ENCODE measurements around the gene FBLN7.

GRCh38 chr2:112195167-112195766, 57.1 kb downstream of the FBLN7 start:
- TF ChIP-seq CTCF (IDR thresholded peaks at IDR 0.05) (no peak), POLR2A (IDR thresholded peaks at IDR 0.05) (no peak), POLR2AphosphoS5 (IDR thresholded peaks at IDR 0.05) (no peak)
